Measurements from ENCODE around the gene DRC1. TPM values are rescaled to one million over a fixed set of nuclear protein-coding genes. Genes with fewer than 3 reads are reported as not detected.

The DRC1 gene
- total RNA-seq, 3 donors from 2014 or later, result not detected

GRCh38 chr2:26430826-26431225, 29.1 kb downstream of the DRC1 start:
- intact Hi-C loops (cut with DNase I; ENCODE audit: low total_unique reads), result no loop called here
- Histone ChIP-seq H3K4me3 (no peak overlapping the region), H3K4me1 (no peaks in the 10 kb centered on the region), H3K9me3 (no peaks in the 10 kb centered on the region), H3K36me3 (no peaks in the 10 kb centered on the region), H3K27ac (no peak overlapping the region), H3K27me3 (no peaks in the 10 kb centered on the region)
- TF ChIP-seq POLR2AphosphoS5 (IDR thresholded peaks at IDR 0.05) (no peak), CTCF (IDR thresholded peaks at IDR 0.05) (no peak), POLR2A (IDR thresholded peaks at IDR 0.05) (no peak)
- DNase-seq (ENCODE audit: low spot score in 2 of 2), result no peak

- Histone ChIP-seq H3K4me3 (no peak overlapping the region), H3K27me3 (no peaks in the 10 kb centered on the region), H3K4me1 (no peaks in the 10 kb centered on the region), H3K36me3 (no peaks in the 10 kb centered on the region), H3K9me3 (no peaks in the 10 kb centered on the region), H3K27ac (no peak overlapping the region)
- no peak for TF ChIP-seq POLR2A (IDR thresholded peaks at IDR 0.05)
- no peak for TF ChIP-seq POLR2AphosphoS5 (IDR thresholded peaks at IDR 0.05)
- TF ChIP-seq CTCF (IDR thresholded peaks at IDR 0.05), result no peak
- DNase-seq (ENCODE audit: low spot score in 2 of 2), result no peak
- intact Hi-C loops (cut with DNase I; ENCODE audit: low total_unique reads), result no loop called here
Measured at GRCh38 chr2:26432363-26432762, 30.6 kb downstream of the DRC1 start.

GRCh38 chr2:26432859-26433258, 31.1 kb downstream of the DRC1 start:
- Histone ChIP-seq H3K9me3 (no peaks in the 10 kb centered on the region), H3K4me3 (no peak overlapping the region), H3K36me3 (no peaks in the 10 kb centered on the region), H3K4me1 (no peaks in the 10 kb centered on the region), H3K27ac (no peak overlapping the region), H3K27me3 (no peaks in the 10 kb centered on the region)
- TF ChIP-seq CTCF (IDR thresholded peaks at IDR 0.05) (no peak), POLR2A (IDR thresholded peaks at IDR 0.05) (no peak), POLR2AphosphoS5 (IDR thresholded peaks at IDR 0.05) (no peak)
- intact Hi-C loops (cut with DNase I; ENCODE audit: low total_unique reads), result no loop called here
- no peak for DNase-seq (ENCODE audit: low spot score in 2 of 2)

GRCh38 chr2:26435106-26435505, 33.4 kb downstream of the DRC1 start:
- TF ChIP-seq CTCF (IDR thresholded peaks at IDR 0.05) (no peak), POLR2A (IDR thresholded peaks at IDR 0.05) (no peak), POLR2AphosphoS5 (IDR thresholded peaks at IDR 0.05) (no peak)
- no peaks in the 10 kb centered on the region for H3K9me3 ChIP-seq
- no peaks in the 10 kb centered on the region for H3K4me1 ChIP-seq
- intact Hi-C loops (cut with DNase I; ENCODE audit: low total_unique reads), result no loop called here
- no peak for DNase-seq (ENCODE audit: low spot score in 2 of 2)
- no peak overlapping the region for H3K4me3 ChIP-seq
- H3K27me3 ChIP-seq, result no peaks in the 10 kb centered on the region
- no peaks in the 10 kb centered on the region for H3K36me3 ChIP-seq
- no peak overlapping the region for H3K27ac ChIP-seq

GRCh38 chr2:26438526-26438925, 36.8 kb downstream of the DRC1 start:
- TF ChIP-seq CTCF (IDR thresholded peaks at IDR 0.05) (no peak), POLR2A (IDR thresholded peaks at IDR 0.05) (no peak), POLR2AphosphoS5 (IDR thresholded peaks at IDR 0.05) (no peak)

More at GRCh38 chr2:26438526-26438925, 36.8 kb downstream of the DRC1 start:
- Histone ChIP-seq H3K27me3 (no peaks in the 10 kb centered on the region), H3K9me3 (no peaks in the 10 kb centered on the region), H3K27ac (no peak overlapping the region), H3K4me3 (no peak overlapping the region), H3K4me1 (no peaks in the 10 kb centered on the region), H3K36me3 (no peaks in the 10 kb centered on the region)
- DNase-seq (ENCODE audit: low spot score in 2 of 2), result no peak
- intact Hi-C loops (cut with DNase I; ENCODE audit: low total_unique reads), result no loop called here
